C4-2B (cell line): ENCODE measurements around the gene SLX4IP.
A peak's percentile ranks its signal among the peaks of the same experiment; 100 is the strongest.

ENCODE experiments used
- H3K27ac ChIP-seq: fragments of 450-650 bp; 2 replicates; pipeline ENCODE4 v1.5.1; 2017
- ZFX ChIP-seq: fragments of 450-650 bp; IDR thresholded peaks from 2 replicates; pipeline ENCODE4 v1.6.1; 2017
- TF ChIP-seq, protein P1 (sequence below): fragments of 450-650 bp; conservative IDR thresholded peaks from 2 replicates; pipeline ENCODE4 v1.5.1; 2017; ENCODE audit warnings: mild to moderate bottlenecking

The SLX4IP gene

DNA sequence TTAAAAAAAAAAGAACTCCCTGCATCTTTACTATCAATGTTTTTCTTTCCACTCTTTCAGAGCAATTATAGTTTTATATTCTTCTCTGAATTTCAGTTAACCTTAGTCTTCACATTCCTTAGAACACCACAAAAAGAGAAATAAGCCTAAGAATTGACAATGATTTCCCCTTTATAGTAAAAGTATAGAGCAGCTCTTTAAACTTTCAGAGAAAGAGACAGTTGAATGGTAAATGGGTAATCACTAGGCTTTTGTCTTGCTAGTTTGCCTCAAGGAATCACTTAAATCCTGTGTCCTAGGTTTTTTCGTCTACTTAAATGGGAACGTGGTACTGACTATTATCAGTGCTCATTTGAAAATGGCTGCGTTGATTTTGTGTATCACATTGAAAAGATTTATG, 31.8 kb downstream of the SLX4IP start:
- H3K27ac ChIP-seq = no peak overlapping the region
- TF ChIP-seq, protein P1, sequence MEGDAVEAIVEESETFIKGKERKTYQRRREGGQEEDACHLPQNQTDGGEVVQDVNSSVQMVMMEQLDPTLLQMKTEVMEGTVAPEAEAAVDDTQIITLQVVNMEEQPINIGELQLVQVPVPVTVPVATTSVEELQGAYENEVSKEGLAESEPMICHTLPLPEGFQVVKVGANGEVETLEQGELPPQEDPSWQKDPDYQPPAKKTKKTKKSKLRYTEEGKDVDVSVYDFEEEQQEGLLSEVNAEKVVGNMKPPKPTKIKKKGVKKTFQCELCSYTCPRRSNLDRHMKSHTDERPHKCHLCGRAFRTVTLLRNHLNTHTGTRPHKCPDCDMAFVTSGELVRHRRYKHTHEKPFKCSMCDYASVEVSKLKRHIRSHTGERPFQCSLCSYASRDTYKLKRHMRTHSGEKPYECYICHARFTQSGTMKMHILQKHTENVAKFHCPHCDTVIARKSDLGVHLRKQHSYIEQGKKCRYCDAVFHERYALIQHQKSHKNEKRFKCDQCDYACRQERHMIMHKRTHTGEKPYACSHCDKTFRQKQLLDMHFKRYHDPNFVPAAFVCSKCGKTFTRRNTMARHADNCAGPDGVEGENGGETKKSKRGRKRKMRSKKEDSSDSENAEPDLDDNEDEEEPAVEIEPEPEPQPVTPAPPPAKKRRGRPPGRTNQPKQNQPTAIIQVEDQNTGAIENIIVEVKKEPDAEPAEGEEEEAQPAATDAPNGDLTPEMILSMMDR = no peak
- TF ChIP-seq ZFX = no peak

DNA sequence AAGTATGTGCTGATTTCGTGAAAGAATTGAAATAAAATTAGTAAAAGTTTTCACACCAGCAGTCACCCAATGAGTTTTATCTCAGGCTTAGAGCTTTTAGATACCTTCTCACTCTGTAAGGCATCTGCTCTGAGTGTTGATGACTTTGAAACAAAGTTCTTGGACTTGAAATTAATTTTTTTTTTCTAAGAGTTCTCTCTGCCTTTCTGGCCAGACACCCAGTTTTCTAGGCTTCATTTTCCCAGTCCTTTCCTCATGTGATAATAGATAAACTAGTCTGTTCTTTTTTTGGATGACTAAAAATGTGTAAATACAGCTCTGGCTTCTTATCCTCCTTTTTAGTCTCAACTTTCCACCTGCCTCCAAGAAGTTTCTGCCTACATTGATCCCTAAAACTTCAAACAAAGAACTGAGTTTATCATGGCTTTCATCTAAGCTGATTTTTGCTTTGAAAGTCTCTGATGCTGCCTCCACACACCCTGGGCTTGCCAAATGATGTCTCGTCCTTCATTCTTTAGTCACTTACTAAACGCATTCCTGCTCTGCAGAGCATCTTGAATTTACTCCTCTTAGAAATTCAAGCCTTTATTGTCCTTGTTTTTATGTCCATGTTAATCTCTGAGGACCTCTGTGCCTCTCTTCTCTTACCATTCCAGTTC, 32.7 kb downstream of the SLX4IP start:
- no peak overlapping the region for H3K27ac ChIP-seq
- TF ChIP-seq, protein P1 = no peak
- no peak for TF ChIP-seq ZFX

DNA sequence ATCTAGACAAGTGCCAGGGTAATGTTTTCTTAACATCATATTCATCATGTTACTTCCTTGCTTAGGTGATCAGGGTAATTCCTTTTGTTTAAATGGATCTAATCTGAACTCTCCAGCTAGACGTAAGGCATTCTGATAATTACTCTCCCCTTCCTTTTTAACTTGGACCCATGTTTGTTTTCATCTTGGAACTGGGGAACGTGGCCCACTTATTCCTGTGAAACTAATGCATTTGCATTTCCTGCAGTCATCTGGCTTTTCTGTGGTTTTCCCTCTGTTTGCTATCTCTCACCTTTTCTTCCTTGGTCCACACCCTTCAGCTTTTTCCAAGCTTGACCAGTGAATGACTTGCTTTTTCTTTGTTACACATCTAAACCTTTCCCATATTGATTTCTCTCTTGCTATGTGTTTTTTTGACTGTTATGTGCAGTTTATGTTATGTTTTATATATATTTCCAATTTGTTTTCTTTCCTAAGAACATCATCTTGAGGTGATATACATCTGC, 33.3 kb downstream of the SLX4IP start:
- TF ChIP-seq, protein P1 = no peak
- no peak for TF ChIP-seq ZFX

DNA sequence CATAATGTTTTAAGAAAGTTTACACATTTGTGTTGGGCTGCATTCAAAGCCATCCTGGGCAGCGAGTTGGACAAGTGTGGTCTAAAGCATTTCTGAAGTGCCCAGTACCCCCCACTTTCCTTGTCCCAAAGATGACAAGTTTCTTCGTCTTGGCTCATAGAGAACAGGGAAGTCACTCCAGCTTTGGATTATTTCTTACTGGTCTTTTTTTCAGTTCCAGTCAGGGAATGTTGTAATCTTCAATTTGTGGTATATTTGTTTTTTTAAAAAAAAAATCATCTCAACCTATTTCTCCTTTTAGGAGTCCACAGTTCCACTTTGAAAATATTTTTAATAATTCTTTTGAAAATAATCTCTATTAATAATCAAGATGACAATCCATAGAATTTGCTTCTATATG, 34.0 kb downstream of the SLX4IP start:
- H3K27ac ChIP-seq = no peak overlapping the region
- no peak for TF ChIP-seq ZFX
- TF ChIP-seq, protein P1 = no peak

More for the DNA sequence above, 33.3 kb downstream of the SLX4IP start:
- no peak overlapping the region for H3K27ac ChIP-seq

DNA sequence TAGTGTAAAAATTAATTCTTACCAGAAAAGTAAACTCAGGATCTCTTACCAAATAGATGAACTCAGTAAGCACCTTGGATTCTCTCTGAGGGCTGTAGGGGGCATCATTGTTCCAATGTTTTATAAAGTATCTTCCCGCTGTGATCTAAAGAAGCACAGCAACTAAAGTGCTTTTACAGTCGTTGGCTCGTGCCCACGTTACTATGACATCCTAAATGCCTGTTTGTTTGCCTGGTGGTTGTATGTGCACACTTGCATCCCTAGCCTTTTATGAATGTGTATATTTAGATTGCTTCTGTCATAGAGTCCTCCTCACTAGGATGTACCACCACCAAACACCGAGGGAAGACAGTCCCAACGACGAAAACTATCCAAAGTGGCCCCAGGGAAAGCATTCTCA, 34.5 kb downstream of the SLX4IP start:
- TF ChIP-seq, protein P1 = peak; percentile 81
- TF ChIP-seq ZFX = no peak
- H3K27ac ChIP-seq = no peak overlapping the region

DNA sequence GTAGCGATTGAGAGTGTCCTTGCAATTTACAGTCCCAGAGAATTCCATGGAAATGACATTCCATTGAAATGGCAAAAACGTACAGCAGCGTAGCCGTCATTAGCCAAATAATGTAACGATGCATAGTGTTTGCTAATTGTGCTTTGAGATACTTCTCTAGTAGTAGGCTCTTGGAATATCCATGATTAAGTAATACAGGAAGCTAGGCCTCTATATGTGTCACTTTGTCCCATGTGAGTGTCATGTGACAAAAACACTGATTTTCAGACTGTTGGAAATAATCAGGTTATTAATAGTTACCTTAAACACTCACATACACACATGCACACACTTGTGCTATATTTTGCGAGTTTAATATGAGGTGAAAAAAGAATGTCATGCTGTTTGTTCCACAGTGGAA, 35.2 kb downstream of the SLX4IP start:
- TF ChIP-seq, protein P1 = no peak
- no peak for TF ChIP-seq ZFX
- H3K27ac ChIP-seq = no peak overlapping the region

DNA sequence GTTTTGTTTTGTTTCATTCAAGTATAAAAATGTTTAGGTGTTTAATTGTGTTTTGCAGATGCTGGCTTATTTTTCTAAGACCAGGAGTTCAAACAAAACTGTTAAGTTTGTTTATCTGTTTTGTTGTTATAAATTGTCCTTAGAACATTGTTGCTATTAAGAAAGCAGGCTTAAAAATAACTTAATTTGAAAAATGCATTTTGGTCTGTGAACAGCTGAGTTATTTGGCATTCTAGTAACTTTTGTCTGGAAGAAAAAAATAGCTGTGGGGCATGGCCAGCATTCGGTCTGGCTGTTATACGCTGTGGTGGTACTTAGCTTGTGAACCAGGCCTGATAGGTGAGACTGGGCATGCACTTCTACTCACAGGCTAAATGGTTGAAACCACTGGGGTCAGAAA, 37.8 kb downstream of the SLX4IP start:
- TF ChIP-seq ZFX = no peak
- TF ChIP-seq, protein P1 = no peak
- H3K27ac ChIP-seq = no peak overlapping the region
